ENCODE measurements around the gene SCN2B. TPM values are rescaled to one million over a fixed set of nuclear protein-coding genes. Genes with fewer than 3 reads are reported as not detected.

Gene SCN2B
- total and polyA plus RNA-seq, 2 of the 13 experiments (the other 11 are each of a cell fraction or from before 2014, with no cell fraction given) = 0.01 to 0.02 TPM

DNA sequence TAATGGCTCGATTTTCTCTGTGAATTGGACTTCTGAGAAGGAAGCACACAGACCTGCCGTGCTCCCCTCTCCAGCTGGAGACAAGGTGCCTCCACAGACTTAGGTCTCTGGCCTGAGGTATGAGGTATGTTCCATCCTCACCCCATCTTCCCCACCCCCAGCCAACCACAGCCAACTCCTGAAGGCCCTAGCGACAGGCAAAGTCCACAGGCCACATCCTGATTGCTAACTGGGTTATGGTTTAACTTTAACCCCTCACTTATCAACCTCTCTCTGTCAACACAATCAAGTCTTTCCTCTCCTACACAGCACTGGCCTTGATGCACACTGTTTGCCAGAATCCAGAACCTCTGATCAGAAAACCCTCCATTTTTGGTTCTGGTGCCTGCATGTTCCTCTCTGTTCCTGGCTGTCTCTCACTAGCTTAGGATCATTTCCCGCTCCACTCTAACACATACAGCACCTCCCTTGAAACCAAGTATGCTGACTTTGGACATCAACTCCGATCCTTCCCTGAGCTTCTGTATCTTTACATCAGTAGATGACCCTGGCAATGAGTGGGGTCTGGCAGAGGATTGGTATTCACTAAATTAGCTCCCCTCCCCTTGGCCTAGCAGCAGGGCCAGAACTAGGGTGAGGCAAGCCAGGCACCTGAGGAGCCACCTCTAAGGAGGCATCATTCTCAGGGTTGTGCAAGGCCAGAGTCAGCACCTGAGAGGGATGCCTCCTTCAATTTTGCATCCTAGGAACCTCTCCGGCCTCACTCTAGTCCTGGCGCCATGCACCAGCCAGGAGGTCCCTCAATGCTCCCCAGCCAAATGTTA, 26.4 kb upstream of the SCN2B start (continued):
- peak; percentile 12 for TF ChIP-seq IKZF4 (CRISPR knock-in tag; IDR thresholded peaks at IDR 0.05; ENCODE audit: borderline replicate concordance, low read depth, not compliant biosample characterization)
- TF ChIP-seq, protein P1, sequence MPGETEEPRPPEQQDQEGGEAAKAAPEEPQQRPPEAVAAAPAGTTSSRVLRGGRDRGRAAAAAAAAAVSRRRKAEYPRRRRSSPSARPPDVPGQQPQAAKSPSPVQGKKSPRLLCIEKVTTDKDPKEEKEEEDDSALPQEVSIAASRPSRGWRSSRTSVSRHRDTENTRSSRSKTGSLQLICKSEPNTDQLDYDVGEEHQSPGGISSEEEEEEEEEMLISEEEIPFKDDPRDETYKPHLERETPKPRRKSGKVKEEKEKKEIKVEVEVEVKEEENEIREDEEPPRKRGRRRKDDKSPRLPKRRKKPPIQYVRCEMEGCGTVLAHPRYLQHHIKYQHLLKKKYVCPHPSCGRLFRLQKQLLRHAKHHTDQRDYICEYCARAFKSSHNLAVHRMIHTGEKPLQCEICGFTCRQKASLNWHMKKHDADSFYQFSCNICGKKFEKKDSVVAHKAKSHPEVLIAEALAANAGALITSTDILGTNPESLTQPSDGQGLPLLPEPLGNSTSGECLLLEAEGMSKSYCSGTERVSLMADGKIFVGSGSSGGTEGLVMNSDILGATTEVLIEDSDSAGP (CRISPR knock-in tag; IDR thresholded peaks at IDR 0.05; ENCODE audit: borderline replicate concordance) = peak; percentile 58; the same call in 1 of the 2 replicates
- TF ChIP-seq ZNF740 (CRISPR knock-in tag; IDR thresholded peaks at IDR 0.05) = no peak
- peak; percentile 83 for TF ChIP-seq NR2C2 (CRISPR knock-in tag; IDR thresholded peaks at IDR 0.05; ENCODE audit: borderline replicate concordance)
- TF ChIP-seq HNF4A (CRISPR knock-in tag; IDR thresholded peaks at IDR 0.05) = peak; percentile 94
- TF ChIP-seq, protein P2, sequence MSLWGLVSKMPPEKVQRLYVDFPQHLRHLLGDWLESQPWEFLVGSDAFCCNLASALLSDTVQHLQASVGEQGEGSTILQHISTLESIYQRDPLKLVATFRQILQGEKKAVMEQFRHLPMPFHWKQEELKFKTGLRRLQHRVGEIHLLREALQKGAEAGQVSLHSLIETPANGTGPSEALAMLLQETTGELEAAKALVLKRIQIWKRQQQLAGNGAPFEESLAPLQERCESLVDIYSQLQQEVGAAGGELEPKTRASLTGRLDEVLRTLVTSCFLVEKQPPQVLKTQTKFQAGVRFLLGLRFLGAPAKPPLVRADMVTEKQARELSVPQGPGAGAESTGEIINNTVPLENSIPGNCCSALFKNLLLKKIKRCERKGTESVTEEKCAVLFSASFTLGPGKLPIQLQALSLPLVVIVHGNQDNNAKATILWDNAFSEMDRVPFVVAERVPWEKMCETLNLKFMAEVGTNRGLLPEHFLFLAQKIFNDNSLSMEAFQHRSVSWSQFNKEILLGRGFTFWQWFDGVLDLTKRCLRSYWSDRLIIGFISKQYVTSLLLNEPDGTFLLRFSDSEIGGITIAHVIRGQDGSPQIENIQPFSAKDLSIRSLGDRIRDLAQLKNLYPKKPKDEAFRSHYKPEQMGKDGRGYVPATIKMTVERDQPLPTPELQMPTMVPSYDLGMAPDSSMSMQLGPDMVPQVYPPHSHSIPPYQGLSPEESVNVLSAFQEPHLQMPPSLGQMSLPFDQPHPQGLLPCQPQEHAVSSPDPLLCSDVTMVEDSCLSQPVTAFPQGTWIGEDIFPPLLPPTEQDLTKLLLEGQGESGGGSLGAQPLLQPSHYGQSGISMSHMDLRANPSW (CRISPR knock-in tag; IDR thresholded peaks at IDR 0.05; ENCODE audit: borderline replicate concordance) = peak; percentile 59; the same call in 1 of the 2 replicates
- peak; percentile 68; the same call in 1 of the 2 replicates for TF ChIP-seq FOXK1 (CRISPR knock-in tag; IDR thresholded peaks at IDR 0.05; ENCODE audit: borderline replicate concordance, low read depth)
- peak; percentile 78; the same call in 1 of the 2 replicates for TF ChIP-seq MEIS2 (CRISPR knock-in tag; IDR thresholded peaks at IDR 0.05)
- TF ChIP-seq, protein P3, sequence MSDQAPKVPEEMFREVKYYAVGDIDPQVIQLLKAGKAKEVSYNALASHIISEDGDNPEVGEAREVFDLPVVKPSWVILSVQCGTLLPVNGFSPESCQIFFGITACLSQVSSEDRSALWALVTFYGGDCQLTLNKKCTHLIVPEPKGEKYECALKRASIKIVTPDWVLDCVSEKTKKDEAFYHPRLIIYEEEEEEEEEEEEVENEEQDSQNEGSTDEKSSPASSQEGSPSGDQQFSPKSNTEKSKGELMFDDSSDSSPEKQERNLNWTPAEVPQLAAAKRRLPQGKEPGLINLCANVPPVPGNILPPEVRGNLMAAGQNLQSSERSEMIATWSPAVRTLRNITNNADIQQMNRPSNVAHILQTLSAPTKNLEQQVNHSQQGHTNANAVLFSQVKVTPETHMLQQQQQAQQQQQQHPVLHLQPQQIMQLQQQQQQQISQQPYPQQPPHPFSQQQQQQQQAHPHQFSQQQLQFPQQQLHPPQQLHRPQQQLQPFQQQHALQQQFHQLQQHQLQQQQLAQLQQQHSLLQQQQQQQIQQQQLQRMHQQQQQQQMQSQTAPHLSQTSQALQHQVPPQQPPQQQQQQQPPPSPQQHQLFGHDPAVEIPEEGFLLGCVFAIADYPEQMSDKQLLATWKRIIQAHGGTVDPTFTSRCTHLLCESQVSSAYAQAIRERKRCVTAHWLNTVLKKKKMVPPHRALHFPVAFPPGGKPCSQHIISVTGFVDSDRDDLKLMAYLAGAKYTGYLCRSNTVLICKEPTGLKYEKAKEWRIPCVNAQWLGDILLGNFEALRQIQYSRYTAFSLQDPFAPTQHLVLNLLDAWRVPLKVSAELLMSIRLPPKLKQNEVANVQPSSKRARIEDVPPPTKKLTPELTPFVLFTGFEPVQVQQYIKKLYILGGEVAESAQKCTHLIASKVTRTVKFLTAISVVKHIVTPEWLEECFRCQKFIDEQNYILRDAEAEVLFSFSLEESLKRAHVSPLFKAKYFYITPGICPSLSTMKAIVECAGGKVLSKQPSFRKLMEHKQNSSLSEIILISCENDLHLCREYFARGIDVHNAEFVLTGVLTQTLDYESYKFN (CRISPR knock-in tag; conservative IDR thresholded peaks at IDR 0.05) = peak; percentile 99
- TF ChIP-seq ZNF576 (CRISPR knock-in tag; IDR thresholded peaks at IDR 0.05) = no peak; the same call in 1 of the 2 replicates
- no peak; the same call in 1 of the 2 replicates for TF ChIP-seq ZNF749 (CRISPR knock-in tag; IDR thresholded peaks at IDR 0.05; ENCODE audit: borderline replicate concordance)
- TF ChIP-seq, protein P4, sequence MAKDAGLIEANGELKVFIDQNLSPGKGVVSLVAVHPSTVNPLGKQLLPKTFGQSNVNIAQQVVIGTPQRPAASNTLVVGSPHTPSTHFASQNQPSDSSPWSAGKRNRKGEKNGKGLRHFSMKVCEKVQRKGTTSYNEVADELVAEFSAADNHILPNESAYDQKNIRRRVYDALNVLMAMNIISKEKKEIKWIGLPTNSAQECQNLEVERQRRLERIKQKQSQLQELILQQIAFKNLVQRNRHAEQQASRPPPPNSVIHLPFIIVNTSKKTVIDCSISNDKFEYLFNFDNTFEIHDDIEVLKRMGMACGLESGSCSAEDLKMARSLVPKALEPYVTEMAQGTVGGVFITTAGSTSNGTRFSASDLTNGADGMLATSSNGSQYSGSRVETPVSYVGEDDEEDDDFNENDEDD (CRISPR knock-in tag; IDR thresholded peaks at IDR 0.05; ENCODE audit: borderline replicate concordance) = peak; percentile 44; the same call in 1 of the 2 replicates
- TF ChIP-seq ZBTB38 (CRISPR knock-in tag; IDR thresholded peaks at IDR 0.05) = peak; percentile 76; the same call in 1 of the 2 replicates
- peak; percentile 68 for TF ChIP-seq YY1 (IDR thresholded peaks at IDR 0.05; ENCODE audit: insufficient read depth, insufficient replicate concordance, low read depth, low read length)
- peak; percentile 60; the same call in 1 of the 2 replicates for TF ChIP-seq ZBTB20 (CRISPR knock-in tag; IDR thresholded peaks at IDR 0.05; ENCODE audit: borderline replicate concordance, low read depth)
- TF ChIP-seq ZFP1 (CRISPR knock-in tag; IDR thresholded peaks at IDR 0.05) = no peak
- TF ChIP-seq MEIS1 (CRISPR knock-in tag; IDR thresholded peaks at IDR 0.05; ENCODE audit: borderline replicate concordance) = peak; percentile 63
